Esophagus squamous epithelium (tissue), 5 donors: Measurements from ENCODE around the gene YTHDC1. TPM values are rescaled to one million over a fixed set of nuclear protein-coding genes. Genes with fewer than 3 reads are reported as not detected.

ENCODE experiments used
- DNase-seq: peaks from one replicate; lab custom pipeline; 2025; lab: John Stamatoyannopoulos, UW
- H3K27ac ChIP-seq, 4 donors: fragments of 200-600 bp; sonication (generic); one replicate each; pipeline ENCODE4 v1.5.1; 2016 to 2019; ENCODE audit warnings: mild to moderate bottlenecking in 1 of 4
- H3K27me3 ChIP-seq, 4 donors: fragments of 200-600 bp; sonication (generic); 1 replicate in 3 of 4; 2 replicates in 1 of 4; pipeline versions ENCODE4 v1.5.1 to v1.6.0; 2017 to 2021; ENCODE audit warnings: antibody characterized with exemption in 1 of 4
- H3K36me3 ChIP-seq, 3 donors: fragments of 200-600 bp; sonication (generic); one replicate each; pipeline ENCODE4 v1.5.1; 2016 to 2019
- H3K4me1 ChIP-seq, 3 donors: fragments of 200-600 bp; sonication (generic); one replicate each; pipeline ENCODE4 v1.5.1; 2017 to 2019
- H3K4me3 ChIP-seq, 4 donors: fragments of 200-600 bp; sonication (generic); 1 replicate in 3 of 4; 2 replicates in 1 of 4; pipeline ENCODE4 v1.5.1; 2016 to 2019; ENCODE audit warnings: mild to moderate bottlenecking in 2 of 4, moderate library complexity in 1 of 4
- H3K9me3 ChIP-seq, 3 donors: fragments of 200-600 bp; sonication (generic); one replicate each; pipeline ENCODE4 v1.5.1; 2016 to 2019
- CTCF ChIP-seq, 6 experiments: fragments of 450-650 bp in 4 of 6; fragments of 200-600 bp in 2 of 6; sonication (generic) in 2 of 6; IDR thresholded peaks; one replicate each; pipeline ENCODE4 v1.5.1; 2016 to 2019; ENCODE audit warnings: antibody characterized with exemption in 6 of 6, mild to moderate bottlenecking in 4 of 6, moderate library complexity in 4 of 6
- POLR2A ChIP-seq, 4 donors: fragments of 450-650 bp; IDR thresholded peaks; one replicate each; pipeline ENCODE4 v1.6.1; 2017; ENCODE audit warnings: antibody characterized with exemption in 4 of 4, mild to moderate bottlenecking in 4 of 4, moderate library complexity in 3 of 4
- WGBS, 2 donors: methylation state at CpG; one replicate each; pipeline ENCODE4 v1.1.5; 2018; 5-methylcytosine and 5-hydroxymethylcytosine counted together
- intact Hi-C: fragments of 100-400 bp; cut with DNase I; formaldehyde crosslinking; loops from one replicate; pipeline ENCODE4 v1.15.0; 2022
- total RNA-seq, 4 donors: library from RNA; depleted of rRNA; stranded (reverse); fragments of >200 nt; gene quantifications; one replicate each; pipeline ENCODE4 v1.1.0, GENCODE V29; 2016
- donor health status: DM: yes; HTN: yes; CAD: no.

Gene YTHDC1
- total RNA-seq, 4 donors from 2014 or later = 36.1 to 79.9 (median 50.7) TPM

GRCh38 chr4:68366600-68366999 lies 16.7 kb upstream of the YTHDC1 start:
- H3K4me3 ChIP-seq = no peak overlapping the region
- intact Hi-C loops = no loop called here
- H3K36me3 ChIP-seq = no peaks in the 10 kb centered on the region
- no peak overlapping the region for H3K27ac ChIP-seq
- no peak for TF ChIP-seq CTCF (IDR thresholded peaks at IDR 0.05)
- no peak for TF ChIP-seq POLR2A (IDR thresholded peaks at IDR 0.05)
- WGBS, 2 donors = 90 to 91% methylated on average over 4 of the region's 4 CpGs
- H3K27me3 ChIP-seq = peaks cover 0 to 5% (median 0%) of the 10 kb centered on the region in 4 donors
- no peaks in the 10 kb centered on the region for H3K9me3 ChIP-seq
- no peak for DNase-seq
- peaks cover 0 to 23% (median 4%) of the 10 kb centered on the region in 3 donors for H3K4me1 ChIP-seq

- peaks cover 0 to 5% (median 0%) of the 10 kb centered on the region in 4 donors for H3K27me3 ChIP-seq
- no peak overlapping the region for H3K27ac ChIP-seq
- TF ChIP-seq POLR2A (IDR thresholded peaks at IDR 0.05) (no peak), CTCF (IDR thresholded peaks at IDR 0.05) (no peak)
- 86 to 100% methylated on average over 1 of the region's 1 CpG for WGBS, 2 donors
- intact Hi-C loops = no loop called here
- no peak for DNase-seq
- H3K36me3 ChIP-seq = no peaks in the 10 kb centered on the region
- H3K9me3 ChIP-seq = no peaks in the 10 kb centered on the region
- H3K4me3 ChIP-seq = no peak overlapping the region
- H3K4me1 ChIP-seq = peaks cover 0 to 23% (median 4%) of the 10 kb centered on the region in 3 donors
Observed at GRCh38 chr4:68365068-68365467, 15.2 kb upstream of the YTHDC1 start.

DNA sequence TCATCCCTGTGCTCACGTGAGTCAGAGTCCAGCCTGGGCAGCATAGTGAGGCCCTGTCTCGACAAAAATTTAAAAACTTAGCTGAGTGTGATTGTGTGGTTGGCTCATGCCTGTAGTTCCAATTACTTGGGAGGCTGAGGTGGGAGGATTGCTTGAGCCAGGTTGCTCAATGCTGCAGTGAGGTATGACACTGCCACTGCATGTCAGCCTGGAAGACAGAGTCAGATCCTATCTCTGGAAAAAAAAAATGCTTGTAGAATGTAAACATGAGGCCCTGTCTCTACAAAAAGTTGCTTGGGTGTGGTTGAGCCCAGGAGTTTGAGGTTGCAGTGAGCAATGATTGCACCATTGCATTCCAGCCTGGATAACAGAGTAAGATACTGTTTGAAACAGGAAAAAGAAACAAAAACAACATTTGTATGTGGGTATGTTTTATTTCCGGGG lies 11.3 kb upstream of the YTHDC1 start:
- Histone ChIP-seq H3K27me3 (peaks cover 0 to 5% (median 0%) of the 10 kb centered on the region in 4 donors), H3K4me3 (no peak overlapping the region), H3K4me1 (no peaks in the 10 kb centered on the region), H3K36me3 (no peaks in the 10 kb centered on the region), H3K9me3 (no peaks in the 10 kb centered on the region), H3K27ac (no peak overlapping the region)
- TF ChIP-seq CTCF (IDR thresholded peaks at IDR 0.05) (no peak), POLR2A (IDR thresholded peaks at IDR 0.05) (no peak)
- intact Hi-C loops = no loop called here
- 57 to 69% methylated on average over 3 of the region's 3 CpGs for WGBS, 2 donors
- no peak for DNase-seq

- H3K36me3 ChIP-seq = no peaks in the 10 kb centered on the region
- TF ChIP-seq CTCF (IDR thresholded peaks at IDR 0.05) (no peak), POLR2A (IDR thresholded peaks at IDR 0.05) (no peak)
- H3K4me1 ChIP-seq = no peaks in the 10 kb centered on the region
- H3K27ac ChIP-seq = no peak overlapping the region
- no peak overlapping the region for H3K4me3 ChIP-seq
- intact Hi-C loops = no loop called here
- H3K27me3 ChIP-seq = peaks cover 0 to under 1% (median 0%) of the 10 kb centered on the region in 4 donors
- no peak for DNase-seq
- WGBS, 2 donors = 74 to 83% methylated on average over 4 of the region's 4 CpGs
- H3K9me3 ChIP-seq = no peaks in the 10 kb centered on the region
Observed at GRCh38 chr4:68360231-68360968, 10.5 kb upstream of the YTHDC1 start.

GRCh38 chr4:68359508-68359907 lies 9.6 kb upstream of the YTHDC1 start:
- DNase-seq = no peak
- intact Hi-C loops = no loop called here
- TF ChIP-seq CTCF (IDR thresholded peaks at IDR 0.05) (no peak), POLR2A (IDR thresholded peaks at IDR 0.05) (no peak)

More at GRCh38 chr4:68359508-68359907, 9.6 kb upstream of the YTHDC1 start:
- H3K9me3 ChIP-seq = no peaks in the 10 kb centered on the region
- no peak overlapping the region for H3K4me3 ChIP-seq
- H3K27ac ChIP-seq = no peak overlapping the region
- no peaks in the 10 kb centered on the region for H3K4me1 ChIP-seq
- H3K27me3 ChIP-seq = no peaks in the 10 kb centered on the region
- H3K36me3 ChIP-seq = no peaks in the 10 kb centered on the region
